HG02642 (cell line): Measurements from ENCODE around the gene LCE1E.

Experiments used
- ATAC-seq: cut with Tn5 transposase; IDR thresholded peaks from one replicate; pipeline ENCODE4 v1.9.1; 2021; ENCODE audit warnings: mild to moderate bottlenecking; ENCODE audit not compliant: unreplicated experiment, poor library complexity

The LCE1E gene, protein sequence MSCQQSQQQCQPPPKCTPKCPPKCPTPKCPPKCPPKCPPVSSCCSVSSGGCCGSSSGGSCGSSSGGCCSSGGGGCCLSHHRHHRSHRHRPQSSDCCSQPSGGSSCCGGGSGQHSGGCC

DNA sequence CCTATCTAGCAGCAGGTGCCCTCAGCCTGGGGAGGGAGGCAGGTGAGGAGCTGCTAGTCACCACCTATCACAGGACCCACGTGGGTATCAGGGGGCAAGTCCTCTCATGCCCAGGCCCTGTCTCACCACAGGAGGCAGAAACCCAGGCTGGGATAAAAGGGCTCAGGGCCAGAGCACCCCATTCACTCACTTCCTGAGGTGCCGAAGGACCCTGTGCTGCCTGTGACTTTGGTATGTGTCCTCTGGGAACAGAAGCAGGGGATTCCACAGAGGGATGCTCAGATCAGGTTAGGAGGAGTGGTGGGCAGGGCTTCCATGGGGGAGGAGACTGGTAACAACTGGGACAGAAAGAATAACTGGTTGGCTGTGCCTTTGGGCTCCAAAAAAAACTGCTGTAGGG lies at the start of gene LCE1E:
Gene LCE1E (plus strand): TSS at position 181 of the 400 bp plus-strand sequence. CDS start 1,043 bp downstream, outside the sequence.
- ATAC-seq = no peak

DNA sequence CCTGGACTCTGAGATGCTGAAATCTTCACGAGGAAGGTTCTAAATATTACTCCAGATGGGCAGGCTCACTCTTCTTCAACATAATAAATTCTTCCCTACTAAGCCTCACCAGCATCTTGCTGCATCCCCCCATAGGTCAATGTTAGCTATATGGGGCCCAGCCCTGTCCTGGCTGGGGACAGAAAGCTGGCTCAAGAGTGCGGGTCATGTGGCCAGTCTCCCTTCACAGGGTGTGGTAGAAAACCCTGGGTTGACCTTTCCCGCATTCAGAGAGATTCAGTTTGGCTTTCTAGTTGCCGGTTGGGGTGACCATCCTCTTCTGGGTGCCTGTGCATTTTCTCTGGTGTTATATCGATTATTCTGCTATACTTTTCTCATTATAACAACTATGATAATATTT lies 48.1 kb upstream of the LCE1E start:
- ATAC-seq = no peak

DNA sequence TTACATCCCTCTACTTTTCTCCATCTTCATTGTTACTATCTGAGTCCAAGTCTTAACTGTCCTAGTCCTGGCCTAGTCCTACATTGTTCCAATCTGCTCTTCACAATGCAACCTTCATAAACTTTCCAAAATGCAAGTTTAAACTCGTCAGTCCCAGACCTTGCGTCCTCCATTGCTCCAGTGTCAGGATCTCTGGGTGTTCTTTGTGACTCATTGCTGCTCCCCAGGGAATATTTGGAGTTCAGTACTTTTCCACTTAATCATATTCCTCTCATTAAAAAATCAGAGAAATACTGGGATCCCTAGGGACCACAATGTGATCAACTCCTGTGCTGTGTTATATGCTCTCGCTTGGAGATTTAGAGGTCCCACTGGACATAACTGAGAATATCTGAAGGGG lies 46.2 kb upstream of the LCE1E start:
- no peak for ATAC-seq

DNA sequence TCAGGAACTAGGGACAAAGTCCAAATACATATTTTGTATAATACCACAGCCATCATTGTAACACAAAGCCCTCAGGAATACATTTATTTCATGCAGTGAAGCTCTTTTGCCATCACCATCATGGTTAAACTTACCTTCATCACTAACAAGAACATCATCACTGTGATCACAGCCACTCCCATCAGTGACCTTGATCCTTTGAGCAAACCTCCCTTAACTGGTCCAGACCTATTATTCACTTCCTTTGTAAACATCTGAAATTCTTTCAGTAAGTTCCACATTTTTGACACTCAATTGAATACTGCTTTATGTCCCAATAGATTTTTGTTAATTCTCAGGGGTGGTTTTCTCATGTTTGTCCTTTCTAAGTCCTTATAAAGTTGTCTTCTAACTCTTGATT lies 44.4 kb upstream of the LCE1E start:
- ATAC-seq = no peak

DNA sequence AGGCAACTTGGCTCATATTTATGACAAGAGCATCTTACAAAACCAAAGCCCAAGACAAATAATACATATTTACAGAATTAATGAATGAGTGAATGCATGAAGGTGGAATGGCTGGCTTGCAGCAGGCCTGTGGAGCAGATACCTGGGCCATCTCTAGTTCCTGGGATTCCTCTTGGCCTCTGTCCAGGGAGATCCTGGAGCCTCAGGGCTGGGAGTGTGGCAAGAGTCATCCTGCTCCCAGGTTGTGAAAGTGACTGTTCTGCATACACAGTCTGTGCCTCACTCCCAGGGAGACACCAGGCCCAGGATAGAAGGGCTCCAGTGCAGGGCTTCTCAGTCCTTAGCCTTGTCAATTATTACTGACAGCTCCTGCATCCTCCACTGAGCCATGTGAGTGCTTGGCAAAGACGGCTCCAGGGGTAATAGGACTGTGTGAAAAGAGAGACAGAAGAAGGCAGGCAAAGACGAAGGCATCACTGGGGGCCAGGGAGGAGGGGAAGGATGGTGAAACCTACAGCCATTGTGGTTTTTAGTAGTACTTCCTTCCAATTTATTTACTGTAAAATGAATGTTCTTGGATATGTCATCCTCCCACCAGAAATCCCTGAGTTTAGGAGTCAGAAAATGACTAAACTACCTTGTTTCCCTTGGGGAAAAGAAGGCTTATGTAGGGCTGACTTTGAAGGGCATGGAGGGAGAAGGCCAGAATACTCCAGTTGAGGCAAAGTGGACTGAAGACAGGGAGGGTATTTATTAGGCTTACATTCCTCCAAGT lies 42.5 kb upstream of the LCE1E start:
- ATAC-seq = no peak

DNA sequence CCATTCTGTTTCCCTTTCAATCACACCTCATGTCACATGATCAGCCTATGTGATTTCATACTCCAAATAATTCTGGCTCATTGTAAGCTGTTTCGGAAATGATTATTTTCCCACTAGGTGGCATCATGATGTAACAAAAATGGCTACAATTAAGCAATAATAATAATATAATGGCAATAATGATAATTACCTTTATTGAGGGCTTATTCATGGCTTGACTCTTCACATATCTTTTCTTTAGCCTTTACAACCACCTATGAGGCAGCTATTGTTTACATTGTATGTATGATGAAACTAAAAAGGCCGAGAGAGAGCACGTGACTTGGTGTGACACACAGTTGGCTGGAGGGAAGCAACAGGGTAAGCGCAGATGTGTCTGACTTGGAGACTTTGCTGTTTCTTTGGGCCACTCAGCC lies 40.8 kb upstream of the LCE1E start:
- ATAC-seq = no peak

DNA sequence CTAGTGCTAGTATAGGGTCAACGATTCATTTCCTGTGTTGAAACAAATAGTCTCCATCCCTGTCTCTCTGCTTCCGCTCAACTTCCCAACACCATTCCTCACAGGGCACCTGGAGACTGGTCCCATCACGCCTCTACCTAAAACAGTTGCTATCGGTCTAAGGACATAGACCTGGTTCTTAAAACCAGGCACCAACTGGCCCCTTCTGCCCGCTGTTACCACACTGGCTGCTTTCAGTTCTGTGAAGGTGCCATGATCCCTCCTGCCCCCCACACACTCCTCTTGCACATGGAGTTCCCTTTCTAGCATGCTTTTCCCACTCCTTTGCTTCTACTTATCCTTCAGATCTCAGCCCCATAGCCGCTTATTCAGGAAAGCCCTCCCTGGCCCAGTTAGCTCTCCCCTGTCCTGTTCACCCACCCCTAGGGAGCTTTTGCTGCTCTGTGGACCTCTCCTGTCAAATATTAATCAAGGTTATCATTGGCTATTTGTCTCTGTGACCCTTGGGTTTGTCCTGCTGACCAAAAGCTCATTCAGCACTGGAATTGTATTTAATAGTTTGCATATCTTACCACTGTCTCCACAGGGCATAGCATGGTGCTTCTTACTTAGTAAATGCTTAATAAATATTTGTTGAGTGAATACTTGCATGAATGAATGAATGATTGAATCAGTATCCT lies 40.2 kb upstream of the LCE1E start:
- no peak for ATAC-seq

DNA sequence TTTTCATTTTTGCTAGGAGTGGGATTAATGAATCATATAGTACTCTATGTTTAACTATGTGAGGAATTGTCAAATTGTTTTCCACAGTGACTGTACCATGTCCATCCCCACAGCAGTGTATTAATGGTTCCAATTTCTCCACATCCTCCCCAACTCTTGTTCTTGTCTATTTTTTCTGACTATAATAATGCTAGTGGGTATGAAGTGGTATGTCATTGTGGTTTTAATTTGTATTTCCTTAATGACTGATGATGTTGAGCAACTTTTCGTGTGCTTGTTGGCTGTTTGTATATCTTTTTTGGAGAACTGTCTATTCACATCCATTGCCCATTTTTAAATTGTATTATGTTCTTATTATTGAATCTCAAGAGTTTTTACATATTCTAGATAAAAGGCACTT lies 38.2 kb upstream of the LCE1E start:
- no peak for ATAC-seq

DNA sequence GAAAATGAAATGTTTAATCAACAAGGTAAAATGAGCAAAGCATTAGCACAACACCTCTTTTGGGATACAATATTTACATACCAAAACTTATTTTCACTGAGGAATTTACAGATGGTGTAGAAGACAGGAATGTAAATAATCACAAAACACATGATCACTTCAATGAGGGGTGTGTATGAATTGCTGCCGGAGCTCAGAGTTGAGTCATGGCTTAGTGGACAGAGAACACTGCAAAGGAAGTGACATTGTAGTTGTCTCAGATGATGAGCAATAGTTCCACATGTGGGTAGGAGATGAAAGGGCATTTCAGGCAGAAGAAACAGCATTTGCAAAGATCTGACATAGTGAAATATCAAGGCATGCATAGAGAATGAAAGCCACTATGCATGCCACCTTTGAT lies 33.8 kb upstream of the LCE1E start:
- no peak for ATAC-seq

DNA sequence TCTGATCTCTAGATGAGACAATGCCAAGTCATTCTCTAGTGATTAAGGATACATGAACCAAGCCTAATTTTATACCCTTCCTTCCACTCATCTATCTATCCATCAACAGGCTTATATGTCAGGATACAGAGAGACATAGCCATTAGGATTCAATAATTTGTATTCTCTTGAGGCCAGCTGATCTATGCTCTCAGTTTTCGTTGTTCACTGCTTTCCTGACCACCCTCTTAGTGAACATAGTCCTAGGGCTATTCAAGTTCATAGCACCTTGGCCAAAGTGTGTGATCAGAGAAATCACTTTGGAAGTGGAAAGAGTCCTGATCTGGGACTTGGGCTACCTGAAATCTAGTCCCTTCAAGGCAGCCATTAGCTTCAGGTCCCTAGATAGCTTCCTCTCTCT lies 32.5 kb upstream of the LCE1E start:
- ATAC-seq = no peak

DNA sequence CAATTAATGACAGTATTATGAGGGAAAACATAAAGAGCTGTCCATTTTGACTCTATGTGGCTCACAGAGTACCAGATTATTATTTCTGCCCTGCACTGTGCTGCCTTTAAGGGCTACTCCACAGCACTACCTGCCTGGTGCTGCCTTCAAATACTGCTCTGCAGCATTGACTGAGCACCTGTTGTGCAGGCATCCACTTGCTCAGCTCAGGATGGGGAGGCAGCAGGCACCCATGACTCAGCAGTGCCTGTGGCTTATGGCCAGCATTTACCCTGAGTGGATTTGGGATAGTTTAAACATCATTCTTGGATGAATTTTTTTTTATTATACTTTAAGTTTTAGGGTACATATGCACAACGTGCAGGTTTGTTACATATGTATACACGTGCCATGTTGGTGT lies 29.2 kb upstream of the LCE1E start:
- no peak for ATAC-seq

DNA sequence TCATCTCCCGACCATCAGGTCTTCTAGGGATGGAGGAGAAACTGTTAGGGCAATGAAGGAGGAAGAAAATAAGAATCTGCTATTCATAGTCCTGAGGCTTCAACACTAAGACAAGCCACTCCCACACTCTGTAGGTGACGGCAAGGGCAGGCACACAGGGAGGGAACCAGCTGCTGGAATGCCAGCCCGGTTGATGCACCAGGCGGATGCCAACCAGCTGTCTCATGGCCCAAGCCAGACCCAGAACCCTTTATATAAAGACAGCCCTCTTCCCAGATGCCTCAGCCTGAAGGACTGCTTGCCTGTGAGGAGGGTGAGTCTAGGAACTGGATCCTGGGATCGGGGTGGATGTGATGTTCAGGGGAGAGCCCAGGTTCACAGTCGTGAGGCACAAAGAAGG lies 28.3 kb upstream of the LCE1E start, which contains the start of gene KPRP:
Gene KPRP (plus strand): TSS at position 279 of the 400 bp plus-strand sequence. CDS start 1,564 bp downstream, outside the sequence.
- no peak for ATAC-seq

DNA sequence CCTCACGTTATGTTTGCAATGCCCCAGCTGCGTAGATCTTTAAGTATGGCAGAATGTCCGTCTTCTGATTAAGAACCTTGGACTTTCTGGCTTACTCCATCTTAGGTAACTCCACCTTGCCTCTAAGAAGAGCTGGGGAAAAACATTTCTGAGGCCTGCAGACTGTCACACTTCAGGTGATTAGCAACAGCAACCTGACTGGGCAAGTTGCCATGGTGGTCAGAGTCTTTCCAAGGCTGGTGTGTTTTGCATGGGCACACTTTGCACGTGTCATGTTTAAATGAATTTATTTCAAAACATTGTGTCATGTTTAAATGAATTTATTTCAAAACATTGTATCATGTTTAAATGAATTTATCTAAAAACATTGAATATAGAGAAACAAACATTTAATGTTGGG lies 27.4 kb upstream of the LCE1E start:
- ATAC-seq = no peak

DNA sequence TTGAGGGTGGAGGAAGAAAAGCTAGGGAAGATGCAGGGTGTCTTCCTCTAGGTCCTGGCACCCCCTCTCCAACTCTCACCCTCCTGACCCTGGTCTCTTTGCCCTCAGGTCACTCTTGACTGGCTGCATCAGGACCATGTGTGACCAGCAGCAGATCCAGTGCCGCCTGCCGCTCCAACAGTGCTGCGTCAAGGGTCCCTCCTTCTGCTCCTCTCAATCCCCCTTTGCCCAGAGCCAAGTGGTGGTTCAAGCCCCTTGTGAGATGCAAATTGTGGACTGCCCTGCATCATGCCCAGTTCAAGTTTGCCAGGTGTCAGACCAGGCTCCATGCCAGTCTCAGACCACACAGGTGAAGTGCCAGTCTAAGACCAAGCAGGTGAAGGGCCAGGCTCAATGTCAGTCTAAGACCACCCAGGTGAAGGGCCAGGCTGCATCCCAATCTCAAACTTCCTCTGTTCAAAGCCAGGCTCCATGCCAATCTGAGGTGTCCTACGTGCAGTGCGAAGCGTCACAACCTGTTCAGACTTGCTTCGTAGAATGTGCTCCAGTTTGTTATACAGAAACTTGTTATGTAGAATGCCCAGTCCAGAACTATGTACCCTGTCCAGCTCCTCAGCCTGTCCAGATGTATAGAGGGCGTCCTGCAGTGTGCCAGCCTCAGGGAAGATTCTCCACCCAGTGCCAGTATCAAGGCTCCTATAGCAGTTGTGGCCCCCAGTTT lies 26.4 kb upstream of the LCE1E start:
- no peak for ATAC-seq

DNA sequence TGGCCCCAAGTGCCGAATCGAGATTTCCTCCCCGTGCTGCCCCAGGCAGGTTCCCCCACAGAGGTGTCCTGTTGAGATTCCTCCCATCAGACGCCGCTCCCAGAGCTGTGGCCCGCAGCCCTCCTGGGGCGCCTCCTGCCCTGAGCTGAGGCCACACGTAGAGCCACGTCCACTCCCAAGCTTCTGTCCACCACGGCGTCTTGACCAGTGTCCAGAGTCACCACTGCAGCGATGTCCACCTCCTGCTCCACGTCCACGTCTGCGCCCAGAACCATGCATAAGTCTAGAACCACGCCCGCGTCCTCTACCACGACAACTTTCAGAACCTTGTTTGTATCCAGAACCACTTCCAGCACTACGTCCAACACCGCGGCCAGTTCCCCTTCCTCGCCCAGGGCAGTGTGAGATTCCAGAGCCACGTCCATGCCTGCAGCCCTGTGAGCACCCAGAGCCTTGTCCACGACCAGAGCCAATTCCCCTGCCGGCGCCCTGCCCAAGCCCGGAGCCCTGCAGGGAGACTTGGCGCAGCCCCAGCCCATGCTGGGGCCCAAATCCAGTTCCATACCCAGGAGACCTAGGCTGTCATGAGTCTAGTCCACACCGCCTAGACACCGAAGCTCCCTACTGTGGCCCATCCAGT lies 25.4 kb upstream of the LCE1E start:
- ATAC-seq = no peak

DNA sequence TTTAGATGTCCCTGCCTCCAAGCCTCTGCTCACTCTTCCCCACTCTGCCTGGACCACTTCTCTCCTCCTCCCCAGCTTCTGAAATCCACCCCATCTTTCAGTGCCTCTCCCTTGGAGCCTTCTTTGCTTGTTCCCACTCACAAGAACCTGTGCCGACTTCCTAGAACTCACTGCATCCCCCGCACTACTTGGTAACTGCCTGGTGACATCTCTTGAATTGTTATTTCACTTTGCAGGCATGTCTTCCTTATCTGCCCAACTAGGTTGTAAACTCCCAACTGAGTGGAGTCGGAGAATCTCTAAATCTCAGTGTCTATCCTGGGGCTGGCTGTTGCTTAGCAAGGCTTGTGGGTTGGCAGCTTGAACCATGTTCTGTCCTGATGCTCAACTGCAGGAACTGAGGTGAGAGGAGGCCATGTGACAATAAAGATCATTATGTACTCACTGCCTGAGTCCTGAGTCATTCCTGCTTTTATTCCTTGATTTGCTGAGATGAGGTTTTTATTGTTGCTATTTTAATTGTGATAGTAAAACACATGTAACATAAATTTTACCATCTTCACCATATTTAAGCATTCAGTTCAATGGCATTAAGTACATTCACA lies 24.3 kb upstream of the LCE1E start:
- ATAC-seq = no peak

DNA sequence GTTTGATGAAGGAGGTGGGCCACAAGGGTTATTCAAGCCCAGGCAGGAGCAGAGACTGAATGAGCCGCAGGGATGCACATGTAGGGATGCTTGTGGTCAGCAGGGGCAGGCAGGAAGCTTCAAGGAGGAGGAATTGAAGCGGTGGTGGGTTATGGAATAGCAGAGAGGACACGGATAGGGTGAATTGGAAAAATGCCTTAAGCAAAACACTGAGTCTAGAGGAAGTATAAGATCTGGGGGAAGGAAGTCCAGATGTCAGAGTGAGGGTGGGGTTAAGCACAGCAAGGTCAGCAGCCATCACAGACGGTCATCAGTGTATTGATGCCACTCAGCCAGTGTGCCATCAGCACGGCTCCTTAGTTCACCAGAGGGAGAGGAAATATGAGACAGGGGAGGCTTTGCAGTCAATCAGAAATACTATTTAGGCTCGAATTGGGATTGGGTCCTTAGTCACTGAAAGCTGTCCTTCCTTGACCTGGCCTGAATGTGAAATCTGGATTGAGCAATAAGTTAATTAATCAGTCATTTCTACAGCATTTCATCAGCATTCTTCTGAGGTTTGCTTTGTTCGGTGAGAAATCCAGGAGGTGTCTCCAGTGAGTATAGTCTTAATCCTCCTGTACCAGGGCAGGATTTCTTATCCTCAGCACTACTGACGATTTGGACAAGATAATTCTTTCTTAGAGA lies 17.1 kb upstream of the LCE1E start:
- no peak for ATAC-seq

DNA sequence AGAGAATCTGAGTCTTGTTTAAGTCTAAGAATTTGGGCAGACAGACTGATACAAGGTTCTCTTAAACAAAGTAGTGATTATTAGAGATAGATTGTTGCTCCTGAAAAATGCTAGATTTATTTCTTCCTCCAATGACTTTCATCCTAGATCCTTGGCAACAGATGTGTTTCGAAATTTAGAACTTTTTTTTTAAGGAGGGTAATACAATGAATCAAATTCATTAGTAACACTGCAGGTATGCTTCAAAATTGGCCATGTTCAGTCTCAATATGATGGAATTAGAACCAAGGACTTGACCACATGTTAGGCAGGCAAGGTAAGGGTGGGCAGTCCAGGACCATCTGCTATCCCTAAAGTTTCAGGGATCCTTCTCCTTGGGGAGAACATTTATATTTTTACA lies 15.6 kb upstream of the LCE1E start:
- no peak for ATAC-seq

DNA sequence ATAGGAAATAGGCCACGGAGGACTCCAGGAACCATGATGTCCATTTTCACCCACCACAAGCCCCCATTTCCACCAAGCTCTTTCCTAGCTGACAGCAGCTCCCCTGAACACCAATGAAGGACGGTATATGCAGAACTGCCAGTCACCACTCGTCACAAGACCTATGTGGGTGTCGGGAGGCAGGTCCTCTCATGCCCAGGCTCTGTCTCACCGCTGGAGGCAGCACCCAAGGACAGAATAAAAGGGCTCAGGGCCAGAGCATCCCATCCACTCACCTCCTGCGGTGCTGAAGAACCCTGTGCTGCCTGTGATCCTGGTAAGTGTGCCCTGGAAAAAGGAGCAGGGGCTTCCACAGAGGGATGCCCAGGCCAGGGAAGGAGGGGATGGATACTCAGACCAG lies 11.2 kb upstream of the LCE1E start, which contains the start of gene LCE1F:
Gene LCE1F (plus strand): TSS at position 266 of the 400 bp plus-strand sequence. CDS start 1,232 bp downstream, outside the sequence.
- ATAC-seq = no peak
